Measurements from ENCODE around the gene EVX2.

EVX2 gene

DNA sequence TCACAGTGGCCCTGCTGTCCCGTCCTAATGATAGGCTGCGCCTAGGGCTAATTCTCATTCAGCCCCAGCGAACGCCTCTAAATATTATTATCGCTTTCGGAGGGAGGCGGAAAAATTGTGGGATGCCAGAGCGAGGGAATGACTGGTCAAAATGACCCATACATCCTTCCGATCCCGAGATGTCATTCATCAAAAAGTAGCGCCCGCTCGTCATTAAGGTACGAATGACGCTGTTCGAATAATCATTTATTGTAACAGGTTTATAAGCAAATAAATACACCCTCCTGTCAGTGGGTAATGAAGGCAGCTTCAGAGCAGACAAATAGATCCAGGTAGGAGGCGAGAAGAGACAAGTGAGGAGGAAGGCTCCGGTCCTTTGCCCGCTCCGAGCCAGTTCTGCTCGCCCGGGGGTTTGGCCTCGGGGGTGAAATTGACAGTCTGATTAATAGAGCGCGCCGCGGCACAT, at the start of gene EVX2:
EVX2 (minus strand) TSS at position 167 of the 466 bp plus-strand sequence. CDS start 186 bp downstream, outside the sequence.
- Histone ChIP-seq H3K4me3 (ENCODE audit: low read length) (no peak within 1 kb of the TSS), H3K4me1 (ENCODE audit: control insufficient read depth, insufficient read depth, low read length) (peaks cover 3% of the 10 kb centered on the region), H3K9ac (ENCODE audit: low read length) (no peak within 1 kb of the TSS), H3K36me3 (ENCODE audit: control insufficient read depth, insufficient read depth, low read length, severe bottlenecking) (no peaks in the 10 kb centered on the region), H3K27me3 (replicated peaks; ENCODE audit: control insufficient read depth, insufficient read depth, low read length) (peaks cover 94% of the 10 kb centered on the region), H3K9me3 (ENCODE audit: control insufficient read depth, low read length) (peaks cover 21% of the 10 kb centered on the region)
- no peak for DNase-seq (ENCODE audit: low read depth)

DNA sequence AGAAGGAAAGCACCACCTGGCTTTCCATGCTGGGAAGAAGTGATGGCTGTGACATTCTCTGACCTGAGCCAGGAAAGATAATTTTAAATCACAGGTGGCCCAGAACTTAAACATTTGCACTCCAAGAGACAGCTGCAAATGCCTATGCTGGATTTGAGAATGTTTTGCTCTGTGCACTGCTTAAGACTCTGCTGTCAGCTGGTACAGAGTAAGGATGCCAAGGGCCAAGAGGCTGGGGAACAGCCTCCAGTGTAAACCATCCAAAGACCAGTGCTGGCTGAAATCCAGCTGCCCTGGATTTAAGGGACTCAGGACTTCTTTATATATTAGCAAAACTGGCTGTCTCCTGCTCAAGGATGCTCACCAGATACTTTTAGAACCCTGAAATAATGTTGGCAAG, 49.6 kb upstream of the EVX2 start:
- no peak for DNase-seq (ENCODE audit: low read depth)
- Histone ChIP-seq H3K27me3 (replicated peaks; ENCODE audit: control insufficient read depth, insufficient read depth, low read length) (no peaks in the 10 kb centered on the region), H3K9me3 (ENCODE audit: control insufficient read depth, low read length) (no peaks in the 10 kb centered on the region), H3K36me3 (ENCODE audit: control insufficient read depth, insufficient read depth, low read length, severe bottlenecking) (no peaks in the 10 kb centered on the region), H3K4me3 (ENCODE audit: low read length) (no peak overlapping the region), H3K9ac (ENCODE audit: low read length) (peak overlapping the region; percentile 92), H3K4me1 (ENCODE audit: control insufficient read depth, insufficient read depth, low read length) (peaks cover 31% of the 10 kb centered on the region)

- Histone ChIP-seq H3K27me3 (replicated peaks; ENCODE audit: control insufficient read depth, insufficient read depth, low read length) (no peaks in the 10 kb centered on the region), H3K4me1 (ENCODE audit: control insufficient read depth, insufficient read depth, low read length) (peaks cover 32% of the 10 kb centered on the region), H3K4me3 (ENCODE audit: low read length) (peak overlapping the region; percentile 91), H3K9me3 (ENCODE audit: control insufficient read depth, low read length) (no peaks in the 10 kb centered on the region), H3K36me3 (ENCODE audit: control insufficient read depth, insufficient read depth, low read length, severe bottlenecking) (no peaks in the 10 kb centered on the region), H3K9ac (ENCODE audit: low read length) (peak overlapping the region; percentile 92)
- no peak for DNase-seq (ENCODE audit: low read depth)
Measured at GRCh38 chr2:176132205-176133171, 48.7 kb upstream of the EVX2 start.

DNA sequence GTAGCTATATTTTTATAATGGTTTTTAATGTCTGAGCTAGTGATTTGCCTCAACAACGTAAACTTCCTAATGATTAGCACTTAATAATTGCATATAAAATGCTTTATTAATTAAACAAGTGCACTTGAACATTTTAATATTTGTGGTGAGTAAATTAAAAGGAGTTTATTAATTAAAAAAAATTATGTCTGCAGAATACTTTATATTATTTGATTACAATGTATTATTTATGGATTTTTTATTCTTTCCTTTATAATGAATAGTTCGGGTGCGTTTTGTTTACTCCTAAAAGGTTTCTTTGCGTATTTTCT, 48.0 kb upstream of the EVX2 start:
- Histone ChIP-seq H3K36me3 (ENCODE audit: control insufficient read depth, insufficient read depth, low read length, severe bottlenecking) (no peaks in the 10 kb centered on the region), H3K27me3 (replicated peaks; ENCODE audit: control insufficient read depth, insufficient read depth, low read length) (no peaks in the 10 kb centered on the region), H3K9ac (ENCODE audit: low read length) (peak overlapping the region; percentile 92), H3K4me1 (ENCODE audit: control insufficient read depth, insufficient read depth, low read length) (peaks cover 35% of the 10 kb centered on the region), H3K4me3 (ENCODE audit: low read length) (peak overlapping the region; percentile 91), H3K9me3 (ENCODE audit: control insufficient read depth, low read length) (no peaks in the 10 kb centered on the region)
- DNase-seq (ENCODE audit: low read depth) = no peak

DNA sequence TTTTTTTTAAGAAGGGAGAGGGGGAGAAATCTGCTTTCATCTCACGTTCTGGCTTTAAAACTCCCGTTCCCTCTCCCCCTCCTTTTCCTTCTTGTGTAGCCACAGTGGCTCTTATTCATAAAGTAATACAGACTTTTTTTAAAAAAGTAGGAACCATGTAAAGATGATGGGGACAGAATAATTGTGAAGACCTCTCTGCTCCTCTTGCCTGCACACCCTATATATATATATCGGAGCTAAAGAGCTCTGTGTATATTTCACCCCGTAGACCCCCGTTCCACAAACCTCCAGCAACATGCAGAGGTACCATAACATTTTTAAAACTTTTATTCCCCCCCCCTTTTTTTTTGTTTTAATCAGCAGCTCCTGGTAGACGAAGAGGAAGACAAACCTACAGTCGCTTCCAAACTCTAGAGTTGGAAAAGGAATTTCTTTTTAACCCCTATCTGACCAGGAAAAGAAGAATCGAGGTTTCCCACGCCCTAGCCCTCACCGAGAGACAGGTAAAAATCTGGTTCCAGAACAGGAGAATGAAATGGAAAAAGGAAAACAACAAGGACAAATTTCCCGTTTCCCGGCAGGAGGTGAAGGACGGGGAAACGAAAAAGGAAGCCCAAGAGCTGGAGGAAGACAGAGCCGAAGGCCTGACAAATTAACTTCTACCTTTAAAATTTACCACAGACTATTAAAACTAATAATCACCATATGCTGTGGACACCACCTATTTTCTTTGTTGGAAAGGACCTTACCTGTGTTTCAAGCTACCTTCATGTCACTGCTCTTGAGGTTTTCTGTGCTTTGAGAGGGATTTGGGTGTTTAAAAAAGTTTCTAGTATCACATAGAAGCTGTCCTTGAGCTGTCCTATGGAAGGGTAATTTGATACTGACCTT, 47.4 kb upstream of the EVX2 start:
- Histone ChIP-seq H3K27me3 (replicated peaks; ENCODE audit: control insufficient read depth, insufficient read depth, low read length) (no peaks in the 10 kb centered on the region), H3K9me3 (ENCODE audit: control insufficient read depth, low read length) (no peaks in the 10 kb centered on the region), H3K4me3 (ENCODE audit: low read length) (peak overlapping the region; percentile 91), H3K36me3 (ENCODE audit: control insufficient read depth, insufficient read depth, low read length, severe bottlenecking) (no peaks in the 10 kb centered on the region), H3K9ac (ENCODE audit: low read length) (peak overlapping the region; percentile 92), H3K4me1 (ENCODE audit: control insufficient read depth, insufficient read depth, low read length) (peaks cover 35% of the 10 kb centered on the region)
- no peak for DNase-seq (ENCODE audit: low read depth)

- Histone ChIP-seq H3K27me3 (replicated peaks; ENCODE audit: control insufficient read depth, insufficient read depth, low read length) (no peaks in the 10 kb centered on the region), H3K9ac (ENCODE audit: low read length) (peak overlapping the region; percentile 92), H3K9me3 (ENCODE audit: control insufficient read depth, low read length) (no peaks in the 10 kb centered on the region), H3K4me1 (ENCODE audit: control insufficient read depth, insufficient read depth, low read length) (peaks cover 30% of the 10 kb centered on the region), H3K4me3 (ENCODE audit: low read length) (peak overlapping the region; percentile 91), H3K36me3 (ENCODE audit: control insufficient read depth, insufficient read depth, low read length, severe bottlenecking) (no peaks in the 10 kb centered on the region)
- DNase-seq (ENCODE audit: low read depth) = peak; percentile 45
Measured at GRCh38 chr2:176130147-176130956, 46.6 kb upstream of the EVX2 start.

DNA sequence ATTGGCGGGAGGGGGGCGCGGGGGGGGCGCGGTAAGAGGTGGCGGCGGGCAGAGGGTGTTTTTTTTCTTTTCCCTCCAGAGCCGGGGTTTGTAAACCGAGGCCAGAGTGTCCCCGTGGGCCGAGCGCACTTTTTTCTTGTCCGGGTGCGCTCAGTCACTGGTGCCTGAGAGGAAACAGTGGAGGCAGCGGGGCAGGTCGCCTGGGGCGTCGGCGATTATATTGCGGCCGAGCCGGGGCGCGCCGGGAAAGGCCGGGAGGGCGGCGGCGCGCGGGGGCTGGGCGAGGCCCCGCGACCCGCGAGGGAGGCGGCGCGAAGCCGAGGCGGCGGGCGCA, 46.0 kb upstream of the EVX2 start:
- no peaks in the 10 kb centered on the region for H3K27me3 ChIP-seq (replicated peaks; ENCODE audit: control insufficient read depth, insufficient read depth, low read length)
- H3K36me3 ChIP-seq (ENCODE audit: control insufficient read depth, insufficient read depth, low read length, severe bottlenecking) = no peaks in the 10 kb centered on the region
- peaks cover 24% of the 10 kb centered on the region for H3K4me1 ChIP-seq (ENCODE audit: control insufficient read depth, insufficient read depth, low read length)
- H3K9ac ChIP-seq (ENCODE audit: low read length) = peak overlapping the region; percentile 92
- no peaks in the 10 kb centered on the region for H3K9me3 ChIP-seq (ENCODE audit: control insufficient read depth, low read length)
- DNase-seq (ENCODE audit: low read depth) = no peak
- peak overlapping the region; percentile 91 for H3K4me3 ChIP-seq (ENCODE audit: low read length)

DNA sequence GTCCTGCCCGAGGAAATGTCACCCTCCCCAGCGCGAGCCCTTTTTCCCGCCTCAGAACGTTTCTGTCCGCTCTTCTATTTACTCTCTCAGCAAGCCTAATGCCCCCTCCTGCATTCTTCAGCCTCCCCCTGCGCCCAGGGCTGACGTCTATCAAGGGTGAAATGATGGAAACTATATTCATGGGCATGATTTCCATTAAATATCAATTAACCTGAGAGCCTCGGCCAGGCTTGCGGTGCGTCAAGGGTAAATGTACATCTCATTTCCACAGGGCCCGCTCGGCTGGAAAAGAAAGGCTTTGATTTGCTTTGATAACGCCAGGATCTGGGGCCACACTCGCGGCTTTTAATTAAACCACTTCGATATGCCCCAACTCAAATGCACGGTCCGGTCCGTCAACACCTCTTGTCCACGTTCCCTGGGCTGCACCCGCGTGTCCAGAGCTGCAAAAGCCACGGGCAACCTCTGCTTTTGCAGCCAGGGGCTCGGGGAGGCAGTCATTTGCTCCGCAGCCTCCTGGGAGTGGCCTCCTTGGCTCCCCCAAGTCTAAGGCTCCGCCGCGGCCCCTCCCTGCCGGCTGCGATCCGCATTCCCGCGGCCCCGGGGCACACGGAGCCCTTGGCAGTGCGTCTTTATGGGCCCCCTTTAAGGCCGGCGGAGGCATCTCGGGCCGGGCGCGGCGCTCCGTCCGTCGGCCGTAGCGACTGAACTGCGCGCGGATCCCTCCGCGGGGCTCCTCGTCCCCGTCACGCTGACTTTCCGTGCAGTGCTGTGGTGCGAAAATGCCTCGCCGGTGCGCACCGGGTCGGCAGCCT, 45.4 kb upstream of the EVX2 start, which contains the start of gene HOXD8:
HOXD8 (plus strand) TSS at position 724 of the 815 bp plus-strand sequence. CDS start 662 bp downstream, outside the sequence.
- H3K27me3 ChIP-seq (replicated peaks; ENCODE audit: control insufficient read depth, insufficient read depth, low read length) = no peaks in the 10 kb centered on the region
- no peaks in the 10 kb centered on the region for H3K36me3 ChIP-seq (ENCODE audit: control insufficient read depth, insufficient read depth, low read length, severe bottlenecking)

GRCh38 chr2:176128172-176128981, 44.6 kb upstream of the EVX2 start:
- H3K4me3 ChIP-seq (ENCODE audit: low read length) = peak overlapping the region; percentile 84
- H3K9ac ChIP-seq (ENCODE audit: low read length) = peak overlapping the region; percentile 92
- no peaks in the 10 kb centered on the region for H3K36me3 ChIP-seq (ENCODE audit: control insufficient read depth, insufficient read depth, low read length, severe bottlenecking)
- H3K9me3 ChIP-seq (ENCODE audit: control insufficient read depth, low read length) = no peaks in the 10 kb centered on the region
- DNase-seq (ENCODE audit: low read depth) = no peak
- peaks cover 20% of the 10 kb centered on the region for H3K4me1 ChIP-seq (ENCODE audit: control insufficient read depth, insufficient read depth, low read length)
- H3K27me3 ChIP-seq (replicated peaks; ENCODE audit: control insufficient read depth, insufficient read depth, low read length) = no peaks in the 10 kb centered on the region

More for the DNA sequence above, 45.4 kb upstream of the EVX2 start, which contains the start of gene HOXD8:
- DNase-seq (ENCODE audit: low read depth) = peak; percentile 34
- H3K9ac ChIP-seq (ENCODE audit: low read length) = peak within 1 kb of the TSS; percentile 92
- H3K9me3 ChIP-seq (ENCODE audit: control insufficient read depth, low read length) = no peaks in the 10 kb centered on the region
- H3K4me1 ChIP-seq (ENCODE audit: control insufficient read depth, insufficient read depth, low read length) = peaks cover 23% of the 10 kb centered on the region
- peak within 1 kb of the TSS; percentile 91 for H3K4me3 ChIP-seq (ENCODE audit: low read length)
